ENCODE measurements around the gene UCP3.

- TF ChIP-seq POLR2A (IDR thresholded peaks at IDR 0.05) (no peak), CTCF (IDR thresholded peaks at IDR 0.05) (no peak)
Observed at GRCh38 chr11:73972620-73973449, 36.0 kb downstream of the UCP3 start.
